NCI-H146 (cell line): ENCODE results near the gene ARMH4.
"Not testable (repeated sequence)": the region's sequence is repeated elsewhere in the genome, so short reads cannot be mapped to it uniquely, and the experiment has no call there.

Source experiments
- DNase-seq: peaks from one replicate; lab custom pipeline; 2025; lab: John Stamatoyannopoulos, UW

ARMH4 gene

DNA sequence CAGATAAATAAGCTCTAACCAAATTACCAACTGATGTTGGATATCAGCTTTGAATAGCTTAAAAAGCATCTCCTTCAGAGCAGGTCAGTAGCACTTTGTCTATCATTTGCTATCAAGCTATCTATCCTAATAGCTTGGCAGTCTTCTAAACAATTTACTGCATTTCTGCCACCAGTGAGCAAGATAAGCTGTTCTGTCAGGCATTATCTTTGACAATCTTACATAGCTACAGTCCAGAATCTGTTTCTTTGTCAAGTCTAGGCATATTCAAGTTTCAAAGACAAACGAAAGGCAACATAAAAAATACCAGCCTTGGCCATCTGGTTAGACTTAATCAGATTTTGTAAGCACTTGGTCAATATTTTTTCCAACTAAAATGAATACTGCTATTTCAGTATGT lies 5.6 kb downstream of the ARMH4 start:
- DNase-seq: no peak

DNA sequence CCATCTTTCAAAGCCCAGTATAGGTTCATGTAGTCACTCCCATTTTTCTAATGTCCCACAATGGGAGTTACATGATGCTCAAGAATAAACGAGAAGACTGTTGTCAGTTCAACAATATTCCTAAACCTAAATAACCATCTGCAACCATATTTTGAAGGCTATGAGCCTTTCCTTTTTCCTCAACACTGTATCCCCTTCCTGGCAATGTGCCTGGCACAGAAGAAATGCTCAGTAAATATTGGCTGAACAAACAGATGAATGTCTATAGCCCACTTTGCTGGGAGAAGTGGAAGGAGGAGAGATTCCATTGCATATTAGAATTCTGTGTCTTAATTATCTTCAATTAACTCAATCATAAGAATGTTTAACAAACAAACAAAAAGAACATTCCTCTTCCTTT lies 6.1 kb downstream of the ARMH4 start:
- no peak for DNase-seq

DNA sequence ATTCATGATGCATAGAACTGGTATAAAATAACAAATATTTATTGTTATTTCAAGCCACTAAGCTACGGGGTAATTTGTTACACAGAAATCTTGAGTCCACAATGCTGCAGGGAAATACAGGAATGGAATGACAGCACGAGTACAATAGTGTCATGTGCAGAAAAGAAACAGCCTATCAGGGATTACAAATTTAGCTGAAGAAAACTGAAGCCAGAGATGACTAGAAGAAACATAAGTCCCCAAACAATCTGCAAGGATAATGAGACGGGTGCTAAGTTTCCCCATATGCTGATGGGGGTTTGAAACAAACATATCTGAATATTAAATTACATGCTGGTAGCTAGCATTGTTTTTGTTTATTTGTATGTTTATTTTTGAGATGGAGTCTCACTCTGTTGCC lies 8.9 kb downstream of the ARMH4 start:
- DNase-seq: no peak

DNA sequence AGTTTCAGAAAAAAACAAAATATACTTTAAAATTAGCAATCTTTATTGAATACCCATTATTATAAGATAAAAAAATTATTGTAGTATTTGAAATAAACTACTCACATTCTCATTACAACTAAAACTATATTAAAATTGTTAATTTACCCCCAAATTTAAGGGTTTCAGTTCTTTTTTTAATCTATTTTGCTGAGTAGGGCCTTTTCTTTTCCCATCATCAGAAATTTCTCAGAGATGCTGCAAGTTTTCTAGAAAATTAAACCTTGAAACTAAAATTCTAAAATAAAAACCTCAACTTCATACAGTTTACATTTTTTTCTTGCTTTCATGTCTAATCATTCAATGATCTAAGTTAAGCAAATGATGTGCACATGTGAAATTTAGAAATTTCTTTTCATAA lies 10.1 kb downstream of the ARMH4 start:
- no peak for DNase-seq

DNA sequence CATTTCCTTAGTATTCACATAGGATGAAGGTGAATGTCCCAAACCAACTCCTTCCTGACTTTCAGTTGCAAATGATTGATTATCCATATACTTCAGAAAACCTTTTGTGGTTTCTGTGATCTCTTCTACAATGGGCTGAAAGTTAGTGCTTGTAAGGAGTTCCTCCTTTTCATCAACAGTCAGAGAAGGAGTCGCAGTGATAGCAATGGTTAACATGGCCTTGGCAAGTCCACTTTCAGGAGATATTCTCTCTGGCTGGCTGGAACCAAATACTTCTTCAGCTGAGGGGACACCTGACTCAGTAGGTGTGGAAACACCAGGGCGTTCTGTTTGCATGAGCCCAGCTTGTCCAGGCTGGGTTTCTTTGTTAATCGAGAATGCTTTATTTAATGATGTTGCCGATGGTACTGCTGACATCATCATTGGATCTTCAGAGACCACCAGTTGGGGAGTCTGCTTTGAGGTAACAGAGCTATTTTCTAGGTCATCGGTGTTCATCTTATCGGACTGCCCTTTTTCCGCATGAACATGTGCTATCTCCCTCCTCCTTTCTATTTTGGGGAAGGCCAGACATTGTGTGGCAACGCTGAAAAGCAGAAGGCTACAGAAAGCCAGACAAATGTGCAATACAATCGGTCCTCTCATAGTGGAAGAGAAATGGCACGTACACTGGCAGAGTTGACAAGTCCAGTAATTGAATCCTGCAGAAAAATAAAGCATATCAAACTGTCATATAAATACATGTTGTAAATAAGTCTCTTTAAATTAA lies 13.1 kb downstream of the ARMH4 start:
- no peak for DNase-seq

DNA sequence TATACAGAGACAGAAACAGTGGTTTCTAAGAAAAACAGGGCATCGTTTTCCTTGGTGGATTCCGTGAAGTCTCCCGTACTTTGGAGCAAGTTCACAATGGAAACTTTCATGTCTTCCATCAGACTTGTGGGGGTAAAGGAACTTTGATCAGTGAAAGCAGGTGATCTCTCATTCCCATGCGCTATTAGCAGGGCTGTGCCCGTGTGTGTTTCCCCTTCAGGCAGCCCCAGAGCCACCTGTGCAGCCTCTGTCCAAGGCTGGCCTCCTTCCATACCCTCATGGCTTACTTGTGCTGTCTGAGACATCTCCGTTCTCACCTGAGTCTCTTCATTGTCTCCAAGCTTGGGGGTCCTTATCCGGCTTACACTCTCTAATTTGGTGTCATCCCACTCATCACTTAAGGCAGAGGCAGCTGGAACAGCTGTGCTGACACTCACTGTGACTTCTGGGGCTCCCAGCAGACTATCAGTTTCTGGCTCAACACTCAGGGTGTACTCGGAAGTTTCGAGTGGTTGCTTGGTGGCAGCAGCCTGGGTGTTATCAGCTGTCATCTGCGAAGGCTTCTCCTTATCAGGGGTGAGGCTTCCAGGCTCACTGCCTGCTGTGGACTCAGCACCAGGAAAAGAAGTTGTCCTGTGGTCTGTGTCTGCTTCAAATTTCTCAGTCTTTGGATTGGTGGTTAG lies 13.8 kb downstream of the ARMH4 start:
- DNase-seq: no peak

DNA sequence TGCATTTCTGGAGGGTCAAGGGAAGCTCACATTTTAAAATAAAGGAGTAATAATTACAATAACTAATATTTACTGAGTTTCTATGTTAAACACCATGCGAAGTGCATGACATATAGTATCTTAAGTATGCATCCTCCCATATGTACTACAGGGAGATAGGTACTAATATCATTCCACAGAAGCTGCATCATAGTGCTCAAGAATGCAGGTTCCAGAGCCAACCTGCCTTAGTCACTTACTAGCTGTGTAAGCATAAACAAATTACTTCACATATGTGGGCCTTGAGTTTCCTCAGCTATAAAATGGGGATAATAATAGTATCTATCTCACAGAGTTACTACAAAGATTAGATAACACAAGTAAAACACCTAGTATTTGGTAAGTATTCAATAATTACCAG lies 18.3 kb downstream of the ARMH4 start:
- no peak for DNase-seq

DNA sequence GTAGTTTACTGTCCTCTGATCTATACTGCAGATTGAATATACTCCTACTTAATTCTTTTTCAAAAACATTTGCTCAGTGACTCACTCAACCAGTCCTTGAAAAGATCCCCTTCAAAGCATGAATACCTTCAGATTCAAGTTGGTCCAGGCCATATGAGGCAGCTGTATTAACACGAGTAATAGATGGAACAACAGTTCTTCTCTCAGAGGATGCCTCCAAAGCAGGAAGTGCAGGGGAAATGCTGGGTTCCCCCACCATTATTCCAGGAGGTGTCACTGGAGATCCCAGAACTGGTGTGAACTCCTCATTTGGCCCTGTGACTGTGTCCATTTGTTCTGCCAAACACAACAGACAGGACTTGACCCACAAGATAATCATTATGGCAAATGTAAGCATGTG lies 20.6 kb downstream of the ARMH4 start:
- no peak for DNase-seq

DNA sequence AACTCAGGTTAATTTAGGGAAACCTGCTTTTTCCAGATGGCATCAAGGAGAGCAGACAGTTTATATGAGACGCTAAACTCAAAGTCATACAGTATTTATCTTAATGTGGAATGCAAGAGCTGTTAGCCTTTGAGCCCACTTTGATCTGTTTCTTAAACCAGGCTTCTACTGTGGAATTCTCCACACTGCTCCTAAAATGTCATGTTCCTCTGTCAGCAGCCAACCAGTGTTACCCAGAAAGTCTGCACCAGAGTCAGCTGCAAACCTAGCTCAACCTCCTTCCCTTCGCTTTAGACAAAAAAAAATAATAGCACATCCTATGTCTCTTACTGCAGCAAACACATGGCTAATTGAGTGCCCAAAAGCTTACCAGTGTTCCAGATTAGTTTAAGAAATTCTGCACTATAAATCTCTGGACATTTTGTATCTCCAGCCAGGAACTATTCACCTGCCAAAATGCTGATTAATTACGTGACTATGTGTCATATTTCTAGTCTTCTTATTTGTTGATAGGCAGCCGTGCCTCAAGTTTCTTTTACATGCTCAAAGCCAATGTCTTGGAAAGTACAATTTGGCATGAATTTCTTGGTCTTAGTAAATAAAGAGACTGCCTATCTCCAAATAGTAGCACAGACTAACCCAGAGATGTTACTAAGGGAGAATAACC lies 21.8 kb downstream of the ARMH4 start:
- DNase-seq: no peak

DNA sequence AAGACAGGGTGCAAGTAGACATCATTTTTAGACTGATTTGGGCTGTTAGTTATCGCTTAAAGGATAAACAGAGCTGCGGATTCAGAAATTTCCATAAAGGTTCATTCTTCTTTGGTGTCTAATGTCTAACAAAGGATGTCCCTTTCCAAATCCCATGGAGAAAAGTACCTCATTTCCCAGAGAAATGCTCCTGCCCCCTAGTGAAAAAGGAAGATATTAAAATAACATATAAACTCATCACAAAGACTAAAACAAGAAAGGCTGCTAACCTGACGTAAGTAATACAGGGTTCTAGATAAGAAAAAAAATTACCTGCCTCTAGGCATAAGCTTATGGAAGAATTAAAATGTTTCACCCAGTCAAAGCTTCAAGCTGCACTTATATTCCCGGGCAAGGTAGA lies 22.8 kb downstream of the ARMH4 start:
- no peak for DNase-seq

DNA sequence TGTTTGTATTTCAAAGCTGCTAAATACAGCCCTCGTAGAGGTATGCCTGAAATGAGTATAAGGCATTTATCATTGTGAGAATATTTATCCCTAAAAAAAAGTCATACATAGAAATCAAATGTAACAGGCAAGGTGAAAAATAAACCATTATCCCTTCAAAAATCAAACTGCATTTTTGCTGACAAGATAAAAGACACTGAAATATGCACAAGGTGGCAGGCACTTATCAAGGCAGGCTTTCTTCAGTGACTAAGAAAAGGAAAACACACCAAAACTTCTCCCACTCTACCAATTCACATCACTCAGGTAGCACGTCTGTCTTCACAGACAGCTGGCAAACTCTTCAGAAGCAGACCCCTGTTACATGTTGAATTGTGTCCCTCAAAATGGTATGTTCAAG lies 23.6 kb downstream of the ARMH4 start:
- DNase-seq: no peak

DNA sequence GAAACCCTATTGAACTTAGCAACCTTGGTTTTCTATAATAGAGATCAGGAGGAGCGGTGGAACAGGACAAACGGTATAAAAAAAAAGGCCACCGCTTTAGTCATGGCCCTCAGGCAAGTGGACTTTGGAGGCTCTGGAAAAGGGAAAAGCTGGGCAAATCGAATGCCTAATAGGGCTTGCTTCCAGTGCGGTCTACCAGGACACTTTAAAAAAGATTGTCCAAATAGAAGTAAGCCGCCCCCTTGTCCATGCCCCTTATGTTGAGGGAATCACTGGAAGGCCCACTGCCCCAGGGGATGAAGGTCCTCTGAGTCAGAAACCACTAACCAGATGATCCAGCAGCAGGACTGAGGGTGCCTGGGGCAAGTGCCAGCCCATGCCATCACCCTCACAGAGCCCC lies 29.5 kb downstream of the ARMH4 start:
- DNase-seq: not testable (repeated sequence)

DNA sequence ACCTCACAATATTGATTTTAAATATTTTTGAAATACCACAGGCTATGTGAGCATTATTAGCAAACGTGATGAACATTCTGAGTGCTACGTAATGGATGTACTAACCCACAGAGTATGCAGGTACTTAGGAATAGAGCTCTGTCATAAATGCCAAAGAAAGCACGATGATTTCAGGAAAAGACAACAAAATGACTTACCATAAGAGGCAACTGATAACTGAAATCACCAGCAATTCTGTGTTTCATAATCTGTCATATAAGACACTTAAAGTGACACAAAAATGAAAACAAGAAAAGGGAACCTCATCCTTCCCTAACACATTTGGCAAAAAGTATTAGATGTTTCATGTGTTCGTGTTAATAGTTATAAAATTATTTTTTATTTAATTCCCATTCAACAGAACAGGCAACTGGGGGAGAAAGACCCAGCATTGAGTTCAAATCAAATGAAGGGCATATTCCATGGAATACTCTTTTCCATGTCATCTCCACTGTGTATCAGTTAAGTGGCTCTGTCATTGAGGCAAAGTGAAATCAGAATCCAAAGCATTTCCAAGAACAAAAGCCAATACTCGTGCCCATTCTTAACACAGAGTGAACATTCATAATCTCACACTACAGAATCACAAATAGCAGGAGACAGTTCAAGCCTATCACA lies 30.4 kb downstream of the ARMH4 start:
- no peak for DNase-seq

DNA sequence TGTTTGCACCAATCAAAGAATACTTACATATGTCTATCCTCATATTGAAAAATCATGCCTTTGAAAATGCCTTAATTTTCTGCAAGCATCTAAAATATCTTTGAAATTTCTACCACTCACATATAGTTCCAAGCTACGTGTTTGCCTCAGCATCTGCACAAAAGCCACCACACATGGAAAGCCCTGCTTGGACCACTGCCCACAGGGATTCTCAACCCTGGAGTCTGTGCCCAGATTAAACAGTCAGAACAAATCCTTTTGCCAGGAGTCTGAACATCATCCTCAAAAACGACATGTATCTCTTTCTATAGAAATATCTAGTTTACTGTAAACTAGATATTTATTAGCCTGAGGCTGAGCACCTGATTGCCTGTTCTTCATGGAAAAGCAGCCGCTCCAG lies 32.6 kb downstream of the ARMH4 start:
- DNase-seq: no peak

DNA sequence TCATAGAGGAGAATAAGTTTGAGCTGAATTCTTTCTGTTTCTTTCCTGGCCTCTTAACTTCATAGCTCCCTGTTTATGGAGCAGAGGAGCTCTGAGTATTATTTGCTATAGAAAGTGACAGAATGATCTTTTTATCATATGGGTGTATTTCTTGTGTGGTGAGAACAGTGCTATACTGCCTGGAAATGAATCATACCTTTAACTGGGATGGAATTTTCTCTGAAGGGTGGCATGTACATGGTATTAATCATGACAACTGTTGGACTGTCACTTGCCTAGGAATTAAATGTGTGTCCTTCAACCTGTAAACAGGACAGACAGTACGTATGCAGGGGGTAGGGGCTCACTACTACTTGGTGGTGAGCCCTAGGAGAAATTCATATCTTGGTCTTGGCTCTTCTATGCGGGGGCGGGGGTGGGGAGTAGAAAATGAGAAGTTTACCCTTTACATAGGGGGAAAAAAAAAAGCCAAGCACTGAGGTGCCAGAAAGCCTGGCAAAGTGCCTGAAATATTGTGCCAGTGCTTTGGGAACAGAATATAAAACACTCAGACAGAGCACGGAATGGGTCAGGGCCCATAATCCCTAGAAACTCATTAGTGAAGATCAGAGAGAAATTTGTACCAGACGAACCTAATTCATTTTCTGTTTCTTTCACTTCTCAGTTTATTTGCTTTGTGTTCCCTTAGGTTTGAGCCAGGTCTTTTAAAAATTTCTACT lies 33.8 kb downstream of the ARMH4 start:
- no peak for DNase-seq

DNA sequence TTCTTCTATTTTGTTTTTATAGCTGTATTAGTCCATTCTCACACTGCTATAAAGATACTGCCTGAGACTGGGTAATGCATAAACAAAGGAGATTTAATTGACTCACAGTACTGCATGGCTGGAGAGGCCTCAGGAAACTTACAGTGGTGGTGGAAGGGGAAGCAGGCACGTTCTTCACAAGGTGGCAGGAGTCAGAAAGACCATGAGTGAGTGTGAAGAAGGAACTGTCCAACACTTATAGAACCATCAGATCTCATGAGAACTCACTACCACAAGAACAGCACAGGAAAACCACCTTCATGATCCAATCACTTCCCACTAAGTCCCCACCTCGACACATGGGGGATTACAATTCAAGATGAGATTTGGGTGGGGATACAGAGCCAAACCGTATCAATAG lies 42.3 kb downstream of the ARMH4 start:
- no peak for DNase-seq

DNA sequence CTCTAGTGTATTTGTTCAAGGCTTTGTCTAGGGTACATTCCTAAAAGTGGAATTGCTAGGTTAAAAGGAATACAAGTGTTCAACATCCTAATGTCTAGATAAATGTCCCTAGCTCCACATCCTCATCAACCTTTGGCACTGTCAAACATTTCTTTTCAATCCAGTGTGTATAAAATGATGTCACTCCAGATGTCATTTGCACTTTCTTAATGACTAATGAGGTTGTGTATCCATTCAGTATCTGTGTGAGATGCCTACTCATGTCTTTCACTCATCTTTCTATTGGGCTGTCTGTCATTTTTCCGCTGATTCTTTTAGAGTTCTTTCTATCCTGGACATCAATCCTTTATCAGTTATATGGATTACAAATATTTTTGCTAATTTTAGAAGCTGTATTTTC lies 43.3 kb downstream of the ARMH4 start:
- no peak for DNase-seq

DNA sequence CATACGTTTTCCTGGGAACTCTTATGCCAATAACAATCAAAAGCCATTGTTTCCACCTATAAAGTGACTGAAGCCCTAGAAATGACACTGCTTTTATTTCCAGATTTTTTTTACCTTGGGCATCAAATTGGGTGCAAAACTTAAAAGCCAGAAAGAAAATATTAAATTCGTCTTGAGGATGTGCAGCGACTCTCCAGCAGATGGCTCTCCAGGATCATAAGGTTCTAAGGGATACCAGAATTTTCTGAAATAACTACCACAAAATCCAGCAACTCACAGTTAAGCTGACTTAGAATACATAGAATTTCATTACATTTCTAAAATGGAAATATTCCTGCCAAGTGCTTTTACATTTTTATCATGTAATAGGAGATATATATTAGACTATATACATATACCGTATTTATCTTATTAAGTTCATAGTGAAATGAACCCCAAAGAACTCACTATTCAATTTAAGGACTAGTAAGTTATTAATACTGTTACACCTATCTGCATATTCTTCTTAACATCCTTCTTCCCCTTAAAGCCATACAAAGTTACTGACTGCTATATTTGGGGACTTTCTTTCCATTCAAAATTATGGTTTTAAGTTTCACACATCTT lies 44.0 kb downstream of the ARMH4 start:
- peak; percentile 11 for DNase-seq

DNA sequence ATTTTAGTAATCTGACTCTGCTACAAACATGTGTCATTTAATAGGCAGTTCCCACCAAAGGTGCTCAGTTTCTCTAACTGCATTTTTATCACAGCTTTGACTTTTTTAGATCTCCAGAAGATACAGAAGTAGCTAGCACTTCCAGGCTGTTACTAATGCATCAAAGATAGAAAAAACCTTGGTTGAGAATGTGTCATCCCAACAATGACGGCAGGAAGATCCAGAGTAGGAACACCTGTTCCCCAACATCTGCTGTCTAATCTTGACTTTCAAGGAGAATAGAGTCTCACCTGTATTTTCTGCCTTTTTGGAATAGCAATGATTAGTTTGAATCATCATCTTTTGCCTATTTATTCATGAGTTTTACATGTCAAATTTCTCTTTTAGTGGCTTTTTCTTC lies 45.0 kb downstream of the ARMH4 start:
- DNase-seq: no peak

DNA sequence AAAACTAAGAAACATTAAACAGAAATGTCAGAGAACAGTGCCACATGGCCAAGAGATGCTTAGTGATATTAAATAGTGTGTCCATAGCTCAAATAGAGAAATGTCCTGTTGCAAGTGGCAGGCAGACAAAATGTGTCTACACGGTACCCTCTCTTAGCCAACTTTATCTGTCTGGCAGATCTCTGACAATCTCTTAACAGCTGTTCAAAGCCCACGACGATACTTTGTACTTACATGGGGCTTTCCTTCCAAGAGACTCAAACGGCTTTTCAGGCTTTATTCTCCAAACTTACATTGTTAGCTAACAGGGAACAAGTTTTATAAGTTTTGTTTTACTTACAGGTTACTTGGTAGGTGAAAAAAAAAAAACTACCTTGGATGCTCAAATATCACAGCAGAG lies 45.6 kb downstream of the ARMH4 start:
- no peak for DNase-seq

DNA sequence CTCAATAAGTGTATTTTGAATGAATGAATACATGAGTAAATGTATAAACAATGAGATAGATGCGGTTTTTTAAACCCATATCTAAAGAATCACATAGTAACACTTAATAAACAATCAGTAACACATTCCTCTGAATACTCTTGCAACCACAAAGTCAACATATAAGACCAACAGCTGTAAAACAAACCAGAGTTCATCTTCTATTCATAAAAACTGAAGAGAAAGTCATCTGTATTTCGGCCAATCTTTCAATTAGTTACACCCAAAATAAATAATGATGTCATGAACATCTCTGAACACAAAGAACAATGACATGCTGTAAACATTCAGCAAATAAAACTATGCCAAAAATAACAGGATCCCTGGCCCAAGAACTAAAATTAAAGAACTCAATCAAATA lies 47.2 kb downstream of the ARMH4 start:
- no peak for DNase-seq
